WTC11 (cell line): ENCODE results near the gene DNAH9.

ENCODE experiments used
- ARID4B ChIP-seq: sonication (generic); formaldehyde crosslinking; IDR thresholded peaks from 2 replicates; pipeline ENCODE4 v1.8.0; 2023; ENCODE audit warnings: missing genetic modification reagents, mild to moderate bottlenecking, borderline replicate concordance
- CREB1 ChIP-seq: sonication (generic); formaldehyde crosslinking; IDR thresholded peaks from 2 replicates; pipeline ENCODE4 v1.8.0; 2023; ENCODE audit warnings: mild to moderate bottlenecking, missing genetic modification reagents
- CREM ChIP-seq: sonication (generic); formaldehyde crosslinking; IDR thresholded peaks from 2 replicates; pipeline ENCODE4 v1.8.1; 2022; ENCODE audit warnings: mild to moderate bottlenecking, missing genetic modification reagents, moderate library complexity
- JAZF1 ChIP-seq: fragments of 250-450 bp; sonication (Bioruptor Pico); IDR thresholded peaks from 2 replicates; pipeline ENCODE4 v1.9.0; 2021; ENCODE audit warnings: moderate library complexity, mild to moderate bottlenecking, inconsistent platforms
- JUN ChIP-seq: sonication (generic); formaldehyde crosslinking; IDR thresholded peaks from 2 replicates; pipeline ENCODE4 v1.8.0; 2023; ENCODE audit warnings: mild to moderate bottlenecking, missing genetic modification reagents
- MAX ChIP-seq: sonication (generic); formaldehyde crosslinking; IDR thresholded peaks from 2 replicates; pipeline ENCODE4 v1.8.0; 2022; ENCODE audit warnings: mild to moderate bottlenecking, missing genetic modification reagents
- NR2C2 ChIP-seq: sonication (generic); formaldehyde crosslinking; IDR thresholded peaks from 2 replicates; pipeline ENCODE4 v1.8.0; 2022; ENCODE audit warnings: mild to moderate bottlenecking, missing genetic modification reagents
- SMAD4 ChIP-seq: sonication (generic); formaldehyde crosslinking; IDR thresholded peaks from 2 replicates; pipeline ENCODE4 v1.8.0; 2022; ENCODE audit warnings: mild to moderate bottlenecking, missing genetic modification reagents
- ZBTB43 ChIP-seq: sonication (generic); formaldehyde crosslinking; IDR thresholded peaks from 2 replicates; pipeline ENCODE4 v1.8.1; 2023; ENCODE audit warnings: mild to moderate bottlenecking, missing genetic modification reagents
- TF ChIP-seq, protein P1 (sequence below): fragments of 200-600 bp; IDR thresholded peaks from 2 replicates; pipeline ENCODE4 v1.8.0; 2022; ENCODE audit warnings: antibody characterized with exemption
- TF ChIP-seq, protein P2 (sequence below): fragments of 250-450 bp; sonication (Bioruptor Pico); IDR thresholded peaks from 2 replicates; pipeline ENCODE4 v1.8.0; 2021; ENCODE audit warnings: mild to moderate bottlenecking

DNA sequence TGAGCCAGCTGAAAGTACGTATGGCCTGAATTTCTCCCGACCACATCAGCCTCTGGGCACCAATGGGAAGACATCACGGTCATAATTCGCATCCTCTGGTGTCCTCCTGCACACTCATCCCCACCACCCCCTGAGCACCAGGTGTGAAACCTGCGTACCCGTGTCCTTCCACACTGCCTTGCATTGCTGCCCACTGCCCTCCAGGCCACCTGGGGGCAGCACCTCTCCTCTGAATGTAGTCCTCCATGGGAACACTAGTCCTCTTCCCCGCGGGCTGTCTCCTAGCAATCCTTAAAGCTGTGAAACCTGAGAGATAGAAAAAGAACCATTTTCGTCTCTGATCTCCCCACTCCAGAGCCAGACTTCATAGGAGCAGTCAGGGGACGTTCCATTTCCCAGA is 273.5 kb downstream of the DNAH9 start:
- TF ChIP-seq, protein P1, sequence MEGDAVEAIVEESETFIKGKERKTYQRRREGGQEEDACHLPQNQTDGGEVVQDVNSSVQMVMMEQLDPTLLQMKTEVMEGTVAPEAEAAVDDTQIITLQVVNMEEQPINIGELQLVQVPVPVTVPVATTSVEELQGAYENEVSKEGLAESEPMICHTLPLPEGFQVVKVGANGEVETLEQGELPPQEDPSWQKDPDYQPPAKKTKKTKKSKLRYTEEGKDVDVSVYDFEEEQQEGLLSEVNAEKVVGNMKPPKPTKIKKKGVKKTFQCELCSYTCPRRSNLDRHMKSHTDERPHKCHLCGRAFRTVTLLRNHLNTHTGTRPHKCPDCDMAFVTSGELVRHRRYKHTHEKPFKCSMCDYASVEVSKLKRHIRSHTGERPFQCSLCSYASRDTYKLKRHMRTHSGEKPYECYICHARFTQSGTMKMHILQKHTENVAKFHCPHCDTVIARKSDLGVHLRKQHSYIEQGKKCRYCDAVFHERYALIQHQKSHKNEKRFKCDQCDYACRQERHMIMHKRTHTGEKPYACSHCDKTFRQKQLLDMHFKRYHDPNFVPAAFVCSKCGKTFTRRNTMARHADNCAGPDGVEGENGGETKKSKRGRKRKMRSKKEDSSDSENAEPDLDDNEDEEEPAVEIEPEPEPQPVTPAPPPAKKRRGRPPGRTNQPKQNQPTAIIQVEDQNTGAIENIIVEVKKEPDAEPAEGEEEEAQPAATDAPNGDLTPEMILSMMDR = no peak
- no peak for TF ChIP-seq JAZF1 (CRISPR knock-in tag)
- no peak for TF ChIP-seq SMAD4 (CRISPR knock-in tag)
- TF ChIP-seq JUN (CRISPR knock-in tag) = no peak
- TF ChIP-seq, protein P2, sequence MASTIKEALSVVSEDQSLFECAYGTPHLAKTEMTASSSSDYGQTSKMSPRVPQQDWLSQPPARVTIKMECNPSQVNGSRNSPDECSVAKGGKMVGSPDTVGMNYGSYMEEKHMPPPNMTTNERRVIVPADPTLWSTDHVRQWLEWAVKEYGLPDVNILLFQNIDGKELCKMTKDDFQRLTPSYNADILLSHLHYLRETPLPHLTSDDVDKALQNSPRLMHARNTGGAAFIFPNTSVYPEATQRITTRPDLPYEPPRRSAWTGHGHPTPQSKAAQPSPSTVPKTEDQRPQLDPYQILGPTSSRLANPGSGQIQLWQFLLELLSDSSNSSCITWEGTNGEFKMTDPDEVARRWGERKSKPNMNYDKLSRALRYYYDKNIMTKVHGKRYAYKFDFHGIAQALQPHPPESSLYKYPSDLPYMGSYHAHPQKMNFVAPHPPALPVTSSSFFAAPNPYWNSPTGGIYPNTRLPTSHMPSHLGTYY (CRISPR knock-in tag) = no peak
- no peak for TF ChIP-seq MAX (CRISPR knock-in tag)
- TF ChIP-seq NR2C2 (CRISPR knock-in tag) = no peak
- TF ChIP-seq CREM (CRISPR knock-in tag) = no peak
- TF ChIP-seq ZBTB43 = no peak
- no peak for TF ChIP-seq ARID4B (CRISPR knock-in tag)
- TF ChIP-seq CREB1 (CRISPR knock-in tag) = no peak
